NCI-H1105 (cell line): ENCODE results near the gene NACC2.
"Not testable (repeated sequence)": the region's sequence is repeated elsewhere in the genome, so short reads cannot be mapped to it uniquely, and the experiment has no call there.

Experiments
- DNase-seq: peaks from one replicate; lab custom pipeline; 2025; lab: John Stamatoyannopoulos, UW

The NACC2 gene

DNA sequence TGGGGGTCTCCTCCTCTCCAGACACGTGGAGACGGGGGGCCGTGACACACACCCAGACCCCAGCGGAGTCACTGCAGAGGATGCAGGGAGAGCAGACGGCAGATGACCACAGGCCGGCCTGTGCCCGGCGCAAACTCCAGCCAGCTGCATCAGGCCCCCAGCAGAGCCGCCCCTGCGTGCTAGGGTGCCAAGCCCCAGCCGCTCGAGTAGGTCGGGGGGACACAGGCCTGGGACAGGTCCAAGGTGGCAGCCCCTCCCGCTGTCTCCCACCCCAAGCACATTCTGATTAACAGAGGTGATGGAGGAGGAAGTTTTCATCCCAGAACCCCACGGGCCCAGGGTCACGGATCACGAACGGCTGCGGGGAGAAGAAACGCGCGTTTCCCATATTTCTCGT lies 14.4 kb downstream of the NACC2 start:
- no peak for DNase-seq

DNA sequence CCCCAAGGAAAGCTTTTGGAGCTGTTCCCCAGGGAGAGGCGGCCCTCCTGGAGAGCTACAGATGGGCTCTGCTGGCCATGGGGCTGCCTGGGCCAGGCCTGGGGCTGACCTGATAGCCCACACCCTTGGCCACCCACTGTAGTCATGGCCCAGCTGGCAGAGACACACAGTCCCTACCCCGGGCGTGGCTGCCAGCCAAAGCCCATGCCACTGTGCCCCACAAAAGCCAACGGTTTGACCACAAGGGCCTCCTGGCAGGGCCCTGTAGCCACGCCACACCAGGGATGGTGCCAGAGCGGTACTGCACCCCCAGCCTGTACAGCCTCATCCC lies 15.2 kb downstream of the NACC2 start:
- no peak for DNase-seq

GRCh38 chr9:136079211-136079915 lies 15.7 kb downstream of the NACC2 start:
- peak; percentile 71 for DNase-seq

- DNase-seq, result no peak
These were observed 16.5 kb downstream of the NACC2 start for GRCh38 chr9:136078498-136079011.

DNA sequence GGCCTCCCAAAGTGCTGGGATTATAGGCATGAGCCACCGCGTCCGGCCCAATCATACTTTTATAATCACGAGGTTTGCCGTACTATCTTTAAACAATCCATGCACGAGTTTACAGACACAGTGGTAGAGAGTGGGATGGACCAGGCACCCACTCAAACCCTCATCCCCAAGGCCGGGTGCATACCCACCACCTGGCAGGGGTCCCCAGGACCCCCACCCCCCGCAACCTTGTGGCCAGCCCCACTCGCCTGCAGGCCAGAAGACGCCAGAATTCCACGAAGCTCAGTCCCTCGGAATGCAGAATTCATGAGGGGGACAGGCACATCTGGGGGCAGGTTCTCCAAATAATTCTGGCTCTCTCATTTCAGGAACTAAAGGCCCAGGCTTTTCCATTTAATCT lies 17.1 kb downstream of the NACC2 start:
- no peak for DNase-seq

DNA sequence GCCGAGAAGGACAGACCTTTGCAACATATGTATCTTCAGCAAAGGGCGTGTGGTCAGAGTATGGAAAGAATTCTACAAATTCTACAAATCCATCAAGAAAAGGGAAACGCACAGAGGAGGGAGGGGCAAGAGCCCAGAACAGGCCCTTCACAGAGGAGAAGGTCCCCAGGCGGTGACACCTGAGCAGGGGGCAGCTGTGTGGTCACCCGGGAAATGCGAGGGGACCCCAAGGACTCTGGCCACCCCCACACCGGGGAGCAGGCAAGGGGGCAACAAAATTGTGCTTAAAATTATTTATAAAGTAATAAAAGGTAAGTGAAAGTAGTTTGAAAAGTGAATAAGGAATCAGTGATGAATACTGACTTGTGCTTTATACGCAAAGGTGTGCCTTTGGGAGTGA lies 17.6 kb downstream of the NACC2 start:
- DNase-seq, result no peak

DNA sequence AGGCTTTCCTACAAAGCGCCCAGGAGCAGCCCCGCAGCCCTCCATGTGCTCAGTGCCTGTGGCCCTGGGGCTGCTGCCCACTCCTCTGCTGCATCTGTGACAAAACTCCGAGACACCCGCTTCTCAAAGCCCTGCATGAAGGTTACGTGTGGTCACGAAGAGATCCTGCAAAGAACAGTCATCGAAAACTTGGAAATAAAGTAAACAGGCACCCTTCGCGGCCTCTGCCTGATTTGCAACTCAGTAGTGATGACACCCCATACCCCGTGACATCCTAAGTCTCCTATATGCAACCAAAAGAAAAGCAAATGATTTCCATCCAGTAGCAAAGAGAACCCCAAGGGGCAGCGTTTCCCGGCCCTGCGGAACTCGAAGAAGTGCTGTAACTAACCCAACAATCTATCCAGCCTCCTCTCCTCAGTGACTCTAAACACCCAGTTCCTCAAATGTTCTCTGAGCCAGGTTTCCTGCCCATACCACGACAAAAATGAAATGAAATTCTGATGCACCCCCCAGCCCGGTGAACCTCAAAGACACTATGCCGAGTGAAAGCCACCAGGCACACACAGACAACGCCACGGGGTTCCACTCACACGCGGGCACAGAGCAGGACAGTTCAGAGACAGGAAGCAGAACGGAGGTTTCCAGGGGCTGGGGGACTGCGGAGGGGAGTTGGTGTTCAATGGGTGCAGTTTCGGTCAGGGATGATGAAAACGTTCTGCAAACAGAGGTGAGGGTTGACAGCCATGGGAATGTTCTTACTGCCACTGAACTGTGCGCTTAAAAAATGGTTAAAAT lies 19.0 kb downstream of the NACC2 start:
- no peak for DNase-seq

DNA sequence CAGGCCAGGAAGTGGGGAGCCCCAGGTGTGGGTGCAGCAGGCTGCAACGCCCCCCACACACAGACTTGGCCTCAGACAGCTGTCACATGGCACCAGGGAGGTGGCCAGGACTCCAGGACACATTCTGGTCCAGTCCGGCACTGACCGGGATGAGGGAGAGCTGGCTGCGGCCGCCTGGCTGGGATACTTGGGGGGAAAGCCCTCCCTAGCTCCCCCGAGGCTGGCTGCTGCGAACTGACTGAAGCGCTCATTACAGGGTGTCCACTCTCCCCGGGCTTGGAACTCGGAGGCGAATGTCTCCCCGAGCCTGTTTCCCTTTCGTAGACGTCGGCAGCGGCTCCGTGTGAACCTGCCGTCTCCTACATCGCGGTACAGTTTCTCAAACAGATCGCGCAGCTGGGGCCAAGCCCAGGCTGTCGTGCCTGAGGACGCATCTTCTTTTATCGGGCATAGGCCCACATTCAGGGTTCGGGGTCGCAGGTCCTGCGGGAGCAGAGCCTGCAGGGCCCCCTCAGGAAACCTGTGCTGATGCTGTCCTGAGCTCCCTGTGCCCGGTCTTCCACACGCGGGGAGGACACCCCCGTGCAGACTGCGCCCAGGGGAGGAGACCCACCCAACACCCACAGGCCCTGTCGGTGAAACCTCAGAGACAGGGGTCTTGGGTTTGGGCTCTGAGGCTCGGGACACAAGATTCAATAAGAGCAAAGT lies 19.8 kb downstream of the NACC2 start:
- DNase-seq, result no peak

- DNase-seq, result no peak
These were observed 20.4 kb downstream of the NACC2 start for GRCh38 chr9:136074706-136075105.

- DNase-seq, result no peak
These were observed 32.2 kb downstream of the NACC2 start for GRCh38 chr9:136062657-136063439.

DNA sequence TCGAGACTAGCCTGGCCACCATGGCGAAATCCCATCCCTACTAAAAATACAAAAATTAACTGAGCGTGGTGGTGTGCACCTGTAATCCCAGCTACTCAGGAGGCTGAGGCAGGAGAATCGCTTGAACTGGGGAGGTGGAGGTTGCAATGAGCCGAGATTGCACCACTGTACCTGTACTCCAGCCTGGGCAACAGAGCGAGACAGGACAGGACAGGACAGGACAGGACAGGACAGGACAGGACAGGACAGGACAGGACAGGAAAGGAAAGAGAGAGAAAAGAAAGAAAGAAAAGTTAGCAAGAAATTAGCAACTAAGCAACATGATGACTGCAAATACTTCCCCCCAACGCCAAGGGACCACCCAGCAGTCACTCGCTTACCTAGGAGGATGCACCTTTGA lies 33.2 kb downstream of the NACC2 start:
- not testable (repeated sequence) for DNase-seq

DNA sequence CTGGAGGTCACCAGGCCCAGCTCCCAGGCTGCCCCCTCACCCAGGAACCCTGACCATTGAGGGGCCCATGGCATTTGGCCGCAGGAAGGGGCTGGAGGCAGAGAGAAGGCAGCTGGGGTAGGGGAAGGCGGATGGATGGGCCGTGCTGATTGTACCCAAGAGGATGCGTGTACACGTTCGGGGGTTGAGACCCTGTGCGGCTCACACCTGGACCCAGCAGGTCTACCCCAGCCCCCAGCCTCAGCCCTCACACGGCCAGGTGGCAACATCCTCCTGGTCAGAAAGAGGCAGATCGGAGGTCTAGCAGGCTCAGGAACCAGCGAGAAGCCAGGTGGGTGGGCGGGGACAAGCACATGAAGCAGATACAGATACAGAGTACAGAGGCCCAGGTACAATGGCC lies 33.7 kb downstream of the NACC2 start:
- DNase-seq, result no peak

GRCh38 chr9:136060671-136061371 lies 34.3 kb downstream of the NACC2 start:
- DNase-seq, result no peak

DNA sequence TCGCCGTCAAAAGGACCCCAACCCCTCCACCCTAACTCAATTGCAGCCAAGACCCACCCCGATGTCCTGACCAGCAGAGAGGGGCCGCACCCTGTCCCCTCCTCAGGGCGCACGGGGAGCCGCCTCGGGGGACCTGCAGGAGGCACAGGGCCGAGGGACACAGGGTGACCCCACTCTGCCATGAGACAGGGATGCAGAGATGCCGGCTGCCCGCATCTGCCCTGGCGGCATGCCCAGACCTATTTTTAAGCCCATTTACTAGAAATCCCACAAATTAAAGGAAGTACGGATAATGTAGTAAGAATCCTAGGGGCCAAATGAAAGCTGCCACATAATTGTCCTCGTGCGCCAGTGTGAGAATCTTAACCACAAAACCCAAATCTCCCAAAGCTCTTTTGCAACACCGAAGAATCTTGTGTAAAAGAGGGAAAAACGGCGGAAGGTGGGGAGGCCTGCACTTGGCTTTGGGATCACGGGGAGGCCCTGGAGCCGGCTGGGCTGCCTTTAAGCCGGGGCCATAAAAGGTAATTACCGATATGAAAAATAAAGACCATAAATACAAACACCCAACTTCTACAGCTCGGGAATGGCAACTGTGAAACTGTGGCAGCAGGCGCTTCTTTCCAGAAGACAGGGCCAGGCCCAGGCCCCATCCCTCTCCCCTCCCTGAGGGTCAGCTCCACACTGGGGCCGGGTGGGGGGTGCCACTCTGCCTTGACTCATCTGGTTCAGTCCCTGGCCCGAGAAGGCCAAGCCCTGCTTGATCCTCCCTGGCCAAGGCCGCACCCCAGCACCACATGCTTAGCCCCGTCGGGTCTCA lies 35.0 kb downstream of the NACC2 start:
- no peak for DNase-seq

DNA sequence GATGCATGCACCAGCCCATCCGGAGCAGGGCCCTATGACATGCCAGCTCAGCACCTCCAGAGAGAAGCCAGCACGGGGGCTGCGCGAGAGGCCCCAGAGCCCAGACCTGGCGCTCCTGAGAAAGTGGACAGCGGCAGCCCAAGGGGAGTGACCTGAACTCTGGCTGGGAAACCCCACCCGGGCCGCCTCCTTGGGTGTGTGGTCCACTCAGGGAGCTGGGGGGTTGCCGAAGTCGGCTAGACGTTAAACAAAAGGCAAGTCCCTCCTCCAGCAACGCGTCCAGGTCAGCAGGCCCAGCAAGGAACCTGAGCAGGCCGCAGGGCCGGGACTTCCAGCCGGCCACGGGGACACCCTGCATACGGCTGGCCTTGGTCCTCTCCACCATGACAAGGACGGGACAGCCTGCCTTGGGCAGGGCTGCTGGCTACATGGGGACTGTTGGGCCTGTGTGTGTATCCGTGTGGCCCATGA lies 35.7 kb downstream of the NACC2 start:
- no peak for DNase-seq

GRCh38 chr9:136058801-136059302 lies 36.2 kb downstream of the NACC2 start:
- DNase-seq, result no peak

DNA sequence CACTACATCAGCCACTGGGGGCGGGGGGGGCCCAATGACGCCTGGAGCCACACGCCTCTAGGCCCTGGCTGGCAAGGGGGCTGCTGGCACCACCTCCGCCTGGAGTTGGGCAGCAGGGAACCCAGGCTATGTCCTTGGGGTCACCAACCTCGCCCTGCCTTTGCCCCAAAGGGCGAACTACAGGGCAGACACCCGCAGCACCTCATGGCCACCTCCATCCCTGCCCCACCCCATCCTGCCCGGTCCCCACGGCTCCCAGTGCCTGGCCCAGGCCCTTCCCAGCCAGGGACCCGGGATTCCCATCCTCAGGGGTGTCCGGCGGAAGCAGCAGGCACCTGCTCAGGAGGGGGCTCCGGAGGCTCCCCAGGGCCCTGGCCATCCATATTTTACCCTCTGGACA lies 37.0 kb downstream of the NACC2 start:
- no peak for DNase-seq

DNA sequence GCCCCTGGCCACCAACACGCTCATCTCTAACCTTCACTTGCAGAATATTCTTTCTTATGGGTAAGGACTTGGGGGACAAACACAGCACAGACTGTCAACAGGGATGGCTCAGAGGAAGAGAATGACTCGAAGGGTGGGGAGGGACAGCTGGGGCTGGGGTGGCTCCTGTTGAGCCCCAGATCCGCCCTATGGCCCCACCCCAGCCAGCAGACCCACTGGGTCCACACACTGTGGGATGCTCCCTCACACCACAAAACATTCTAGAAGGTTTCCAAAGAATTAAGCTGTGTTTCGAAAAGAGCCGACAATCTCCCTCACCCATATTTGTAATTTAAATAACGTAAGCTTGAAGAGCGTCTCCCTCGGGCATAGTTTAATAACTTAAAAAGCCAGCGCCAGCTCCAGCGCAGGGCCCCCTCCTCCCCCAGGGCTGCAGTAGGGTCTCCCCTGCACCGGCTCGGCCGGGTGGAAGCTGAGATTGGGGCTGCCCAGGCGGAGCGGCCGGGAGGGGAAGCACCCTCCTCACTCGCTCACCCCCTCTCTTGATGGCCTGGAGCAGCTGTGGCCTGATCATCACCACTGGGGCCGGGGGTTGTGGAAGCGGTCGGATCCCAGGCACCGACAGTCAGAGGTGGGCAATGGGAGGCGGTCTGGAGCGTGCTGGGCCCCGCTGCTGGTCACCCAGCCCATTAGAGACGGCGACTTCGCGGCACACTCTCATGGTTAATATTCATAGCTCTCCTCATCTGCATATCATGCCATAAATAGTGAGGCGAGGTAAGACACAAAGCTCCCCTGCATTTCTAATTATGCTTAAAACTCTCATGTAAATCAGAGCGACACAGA lies 37.6 kb downstream of the NACC2 start:
- no peak for DNase-seq

GRCh38 chr9:136056546-136057235 lies 38.4 kb downstream of the NACC2 start:
- DNase-seq, result no peak
